MCF 10A (cell line): ENCODE data around the gene EEF2KMT. TPM values are rescaled to one million over a fixed set of nuclear protein-coding genes. Genes with fewer than 3 reads are reported as not detected.
A peak's percentile ranks its signal among the peaks of the same experiment; 100 is the strongest.
"Not testable (repeated sequence)": the region's sequence is repeated elsewhere in the genome, so short reads cannot be mapped to it uniquely, and the experiment has no call there.

ENCODE experiments used
- BruUV-seq: library from RNA; stranded (reverse); fragments of 400-500 nt; replicated peaks from 2 replicates; lab custom pipeline; 2021; lab: Mats Ljungman, UMichigan
- CTCF ChIA-PET: fragments of 300-600 bp; sonication (Branson Sonifier 250); formaldehyde crosslinking; extraction: SDS; loops from one replicate; lab custom pipeline; 2021; ENCODE audit warnings: antibody characterized with exemption, inconsistent platforms; lab: Yijun Ruan, JAX
- POLR2A ChIA-PET: fragments of 300-600, 350-650 bp; sonication (Branson Sonifier 250); formaldehyde crosslinking; extraction: SDS; loops from one replicate; lab custom pipeline; 2020; ENCODE audit warnings: antibody characterized with exemption, inconsistent platforms; lab: Yijun Ruan, JAX
- DNase-seq: peaks from one replicate; pipeline ENCODE4 v3.0.0-alpha.2; 2018; ENCODE audit not compliant: unreplicated experiment
- H3K27ac Mint-ChIP-seq: one replicate; pipeline ENCODE4 v1.8.0; 2022; ENCODE audit warnings: mild to moderate bottlenecking, low read depth, mixed read lengths; ENCODE audit not compliant: unreplicated experiment
- H3K27me3 Mint-ChIP-seq: one replicate; pipeline ENCODE4 v1.8.0; 2022; ENCODE audit warnings: mixed read lengths; ENCODE audit not compliant: insufficient read depth, unreplicated experiment
- H3K36me3 Mint-ChIP-seq: one replicate; pipeline ENCODE4 v1.8.0; 2022; ENCODE audit warnings: mild to moderate bottlenecking, moderate library complexity, mixed read lengths; ENCODE audit not compliant: insufficient read depth, unreplicated experiment
- H3K4me1 Mint-ChIP-seq: one replicate; pipeline ENCODE4 v1.8.0; 2022; ENCODE audit warnings: mixed read lengths; ENCODE audit not compliant: insufficient read depth, unreplicated experiment
- H3K4me3 Mint-ChIP-seq: one replicate; pipeline ENCODE4 v1.8.0; 2022; ENCODE audit warnings: mild to moderate bottlenecking, moderate library complexity, mixed read lengths; ENCODE audit not compliant: unreplicated experiment
- H3K9me3 Mint-ChIP-seq: one replicate; pipeline ENCODE4 v1.8.0; 2022; ENCODE audit warnings: mixed read lengths; ENCODE audit not compliant: unreplicated experiment
- intact Hi-C: fragments of 100-400 bp; cut with micrococcal nuclease; formaldehyde crosslinking; loops from 2 replicates; pipeline ENCODE4 v1.14.1; 2022
- total RNA-seq: library from RNA; stranded (reverse); gene quantifications from 2 replicates; pipeline ENCODE4 v1.2.3, GENCODE V29; 2022
- TF ChIP-seq, protein P1 (sequence below): fragments of 200-600 bp; IDR thresholded peaks from one replicate; pipeline ENCODE4 v1.8.0; 2022; ENCODE audit warnings: antibody characterized with exemption, mild to moderate bottlenecking; ENCODE audit not compliant: unreplicated experiment

EEF2KMT gene
- total RNA-seq, 1 experiment from 2014 or later = 25.8 TPM

DNA sequence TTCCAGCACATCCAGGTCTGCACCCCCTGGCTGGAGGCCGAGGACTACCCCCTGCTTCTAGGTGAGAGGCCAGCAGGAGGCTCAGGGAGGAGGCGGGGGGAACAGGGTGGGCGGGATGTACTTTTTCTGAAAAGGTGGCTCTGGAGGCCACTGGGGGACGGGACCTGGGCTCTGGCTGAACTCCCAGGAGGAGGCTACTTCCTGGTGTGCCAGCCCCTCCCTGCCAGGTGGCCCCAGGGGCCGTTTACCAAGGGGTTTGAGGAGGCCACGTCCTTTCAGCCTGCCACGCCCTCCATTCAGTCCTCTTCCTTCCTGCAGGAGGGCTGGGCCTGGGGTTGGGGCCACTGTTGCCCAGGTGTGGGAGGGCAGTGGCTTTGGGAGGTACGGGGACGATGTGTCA lies 16.6 kb downstream of the EEF2KMT start:
- BruUV-seq, H3K9me3 Mint-ChIP-seq, CTCF ChIA-PET, H3K27ac Mint-ChIP-seq, POLR2A ChIA-PET, H3K27me3 Mint-ChIP-seq, H3K4me1 Mint-ChIP-seq, DNase-seq, H3K4me3 Mint-ChIP-seq: not testable (repeated sequence)
- H3K36me3 Mint-ChIP-seq = peaks cover 50% of the 10 kb centered on the region
- intact Hi-C loops = loop anchor here (10.0 kb wide), 1 partner anchor 236 kb away; the partner anchor contains the start of genes GLYR1 and UBN1

DNA sequence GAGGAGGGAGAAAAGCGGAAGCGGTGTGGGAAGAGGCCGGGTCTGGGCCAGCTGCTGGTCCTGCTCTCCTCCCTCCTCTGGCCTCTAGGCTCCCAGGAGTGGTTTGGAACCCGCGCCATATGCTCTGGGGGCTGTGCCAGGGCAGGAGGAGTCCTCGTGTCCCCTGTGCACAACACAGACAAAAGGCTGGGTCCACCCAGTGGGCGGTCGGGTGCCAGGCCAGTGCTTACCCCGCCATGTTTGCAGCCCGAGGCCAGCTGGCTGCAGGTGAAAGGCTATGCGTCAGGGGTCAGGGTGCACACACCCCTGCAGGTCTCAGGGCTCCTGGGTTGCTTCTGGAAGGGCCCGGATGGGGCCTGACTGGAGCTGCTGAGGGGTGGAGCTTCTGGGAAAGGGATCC lies 17.1 kb downstream of the EEF2KMT start:
- H3K9me3 Mint-ChIP-seq, H3K4me3 Mint-ChIP-seq, H3K27me3 Mint-ChIP-seq, CTCF ChIA-PET, H3K4me1 Mint-ChIP-seq, POLR2A ChIA-PET, BruUV-seq, DNase-seq, H3K27ac Mint-ChIP-seq: not testable (repeated sequence)
- peaks cover 55% of the 10 kb centered on the region for H3K36me3 Mint-ChIP-seq
- intact Hi-C loops = loop anchor here (10.0 kb wide), 1 partner anchor 236 kb away; the partner anchor contains the start of genes GLYR1 and UBN1

DNA sequence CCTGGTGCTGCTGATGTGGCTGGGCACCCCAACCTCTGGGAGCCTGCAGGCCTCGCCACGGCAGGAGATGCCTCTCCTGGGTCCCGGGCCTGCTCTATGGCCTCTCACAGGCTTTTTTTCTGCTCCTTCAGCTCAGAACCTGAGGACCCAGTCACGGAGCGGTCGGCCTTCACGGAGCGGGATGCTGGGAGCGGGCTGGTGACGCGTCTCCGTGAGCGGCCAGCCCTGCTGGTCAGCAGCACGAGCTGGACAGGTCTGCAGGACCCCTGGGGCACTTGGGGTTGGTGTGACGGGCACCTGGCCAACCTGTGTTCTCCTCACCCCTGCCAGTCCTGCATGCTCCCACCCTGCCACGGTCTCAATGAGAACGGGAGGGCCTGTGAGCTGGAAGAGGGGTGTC lies 19.0 kb downstream of the EEF2KMT start:
- H3K4me1 Mint-ChIP-seq = no peaks in the 10 kb centered on the region
- no peak overlapping the region for H3K4me3 Mint-ChIP-seq
- DNase-seq = no peak
- POLR2A ChIA-PET = no interaction called here
- H3K36me3 Mint-ChIP-seq = peaks cover 62% of the 10 kb centered on the region
- CTCF ChIA-PET = no interaction called here
- no peak overlapping the region for H3K27ac Mint-ChIP-seq
- no peaks in the 10 kb centered on the region for H3K9me3 Mint-ChIP-seq
- H3K27me3 Mint-ChIP-seq = no peaks in the 10 kb centered on the region
- no TSS peak for BruUV-seq
- TF ChIP-seq, protein P1, sequence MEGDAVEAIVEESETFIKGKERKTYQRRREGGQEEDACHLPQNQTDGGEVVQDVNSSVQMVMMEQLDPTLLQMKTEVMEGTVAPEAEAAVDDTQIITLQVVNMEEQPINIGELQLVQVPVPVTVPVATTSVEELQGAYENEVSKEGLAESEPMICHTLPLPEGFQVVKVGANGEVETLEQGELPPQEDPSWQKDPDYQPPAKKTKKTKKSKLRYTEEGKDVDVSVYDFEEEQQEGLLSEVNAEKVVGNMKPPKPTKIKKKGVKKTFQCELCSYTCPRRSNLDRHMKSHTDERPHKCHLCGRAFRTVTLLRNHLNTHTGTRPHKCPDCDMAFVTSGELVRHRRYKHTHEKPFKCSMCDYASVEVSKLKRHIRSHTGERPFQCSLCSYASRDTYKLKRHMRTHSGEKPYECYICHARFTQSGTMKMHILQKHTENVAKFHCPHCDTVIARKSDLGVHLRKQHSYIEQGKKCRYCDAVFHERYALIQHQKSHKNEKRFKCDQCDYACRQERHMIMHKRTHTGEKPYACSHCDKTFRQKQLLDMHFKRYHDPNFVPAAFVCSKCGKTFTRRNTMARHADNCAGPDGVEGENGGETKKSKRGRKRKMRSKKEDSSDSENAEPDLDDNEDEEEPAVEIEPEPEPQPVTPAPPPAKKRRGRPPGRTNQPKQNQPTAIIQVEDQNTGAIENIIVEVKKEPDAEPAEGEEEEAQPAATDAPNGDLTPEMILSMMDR = no peak
- intact Hi-C loops = no loop called here

DNA sequence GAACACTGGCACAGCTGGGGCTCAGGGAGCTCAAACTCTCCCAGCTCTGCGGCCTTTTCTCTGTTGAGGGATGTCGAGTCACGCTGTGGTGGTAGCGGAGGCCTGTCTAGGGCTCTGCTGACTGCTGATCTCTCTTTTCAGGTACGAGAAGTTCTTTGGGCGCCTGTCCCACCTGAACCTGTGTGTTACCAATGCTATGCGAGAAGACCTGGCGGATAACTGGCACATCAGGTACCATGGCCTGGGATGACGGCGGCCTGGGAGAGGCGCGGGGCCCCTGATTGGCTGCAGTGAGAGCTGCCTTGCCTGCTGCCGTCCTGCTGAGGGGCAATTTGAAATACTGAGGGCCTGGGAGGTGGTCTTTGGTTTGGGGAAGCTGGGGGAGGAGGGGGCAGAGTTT lies 20.3 kb downstream of the EEF2KMT start:
- POLR2A ChIA-PET = no interaction called here
- intact Hi-C loops = no loop called here

DNA sequence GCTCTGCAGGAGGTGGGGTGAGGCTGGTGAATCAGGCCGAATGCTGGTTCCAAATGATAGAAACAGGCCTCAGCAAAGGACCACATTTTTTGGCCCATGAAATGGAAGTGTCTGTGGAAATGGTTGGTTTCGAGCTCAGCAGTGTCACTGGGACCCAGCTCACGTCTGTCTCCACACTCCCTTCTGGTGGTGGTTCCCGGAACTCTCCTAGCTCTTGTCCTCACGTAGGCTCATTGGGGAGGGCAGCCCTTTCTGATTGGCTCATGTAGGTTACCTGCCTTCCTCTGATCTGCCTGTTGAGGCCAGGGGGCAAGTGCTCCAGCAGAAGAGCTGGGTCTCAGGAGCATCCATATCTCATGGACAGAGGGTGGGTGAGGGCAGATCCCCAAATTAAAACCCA lies 22.0 kb downstream of the EEF2KMT start:
- H3K27me3 Mint-ChIP-seq = no peaks in the 10 kb centered on the region
- intact Hi-C loops = no loop called here
- peaks cover 40% of the 10 kb centered on the region for H3K36me3 Mint-ChIP-seq
- no peak for DNase-seq
- no peak overlapping the region for H3K4me3 Mint-ChIP-seq
- TF ChIP-seq, protein P1 = no peak
- H3K4me1 Mint-ChIP-seq = peaks cover 5% of the 10 kb centered on the region
- BruUV-seq = no TSS peak
- ChIA-PET CTCF (interaction anchor here (0.9 to 1.3 kb wide), 4 partner anchors 9 to 17 kb away, joined by 3 to 7 read pairs (median 4); no protein-coding TSS in a partner anchor), POLR2A (no interaction called here)
- H3K27ac Mint-ChIP-seq = no peak overlapping the region
- H3K9me3 Mint-ChIP-seq = no peaks in the 10 kb centered on the region

More for the DNA sequence above, 20.3 kb downstream of the EEF2KMT start:
- no peak overlapping the region for H3K27ac Mint-ChIP-seq
- no peaks in the 10 kb centered on the region for H3K27me3 Mint-ChIP-seq
- TF ChIP-seq, protein P1 = no peak
- H3K36me3 Mint-ChIP-seq = peaks cover 53% of the 10 kb centered on the region
- H3K4me3 Mint-ChIP-seq = no peak overlapping the region
- DNase-seq = no peak
- H3K9me3 Mint-ChIP-seq = no peaks in the 10 kb centered on the region
- no TSS peak for BruUV-seq
- peaks cover 5% of the 10 kb centered on the region for H3K4me1 Mint-ChIP-seq
- CTCF ChIA-PET = no interaction called here

DNA sequence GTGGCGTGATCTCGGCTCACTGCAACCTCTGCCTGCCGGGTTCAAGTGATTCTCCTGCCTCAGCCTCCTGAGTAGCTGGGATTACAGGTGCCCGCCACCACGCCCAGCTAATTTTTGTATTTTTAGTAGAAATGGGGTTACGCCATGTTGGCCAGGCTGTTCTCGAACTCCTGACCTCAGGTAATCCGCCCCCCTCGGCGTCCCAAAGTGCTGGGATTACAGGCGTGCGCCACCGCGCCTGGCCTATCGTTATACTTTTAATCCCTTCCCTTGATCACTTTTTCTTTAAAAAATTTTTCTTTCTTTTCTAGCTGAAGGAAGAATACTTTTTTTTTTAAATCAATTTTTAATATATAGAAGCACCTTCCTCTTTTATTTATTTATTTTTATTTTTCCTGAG lies 23.8 kb downstream of the EEF2KMT start:
- peaks cover 26% of the 10 kb centered on the region for H3K36me3 Mint-ChIP-seq
- H3K9me3 Mint-ChIP-seq, H3K4me1 Mint-ChIP-seq: not testable (repeated sequence)

More for the DNA sequence above, 23.8 kb downstream of the EEF2KMT start:
- H3K27me3 Mint-ChIP-seq, intact Hi-C loops, H3K4me3 Mint-ChIP-seq, BruUV-seq, DNase-seq, POLR2A ChIA-PET: not testable (repeated sequence)
- H3K27ac Mint-ChIP-seq = peak overlapping the region; percentile 46
- CTCF ChIA-PET = interaction anchor here (1.5 to 1.8 kb wide), 3 partner anchors 11 to 19 kb away, joined by 3 to 7 read pairs (median 4); no protein-coding TSS in a partner anchor
